ENCODE results near the gene C16orf92.

Gene C16orf92, protein sequence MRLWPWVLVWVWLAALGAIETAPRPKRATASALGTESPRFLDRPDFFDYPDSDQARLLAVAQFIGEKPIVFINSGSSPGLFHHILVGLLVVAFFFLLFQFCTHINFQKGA

GRCh38 chr16:30022887-30023286 lies at the start of gene C16orf92:
Gene C16orf92 (plus strand): TSS chr16:30023198. CDS start chr16:30023341, 143 bp downstream.
- no peak for DNase-seq

- peak; percentile 98 for DNase-seq
These were observed 49.4 kb upstream of the C16orf92 start, which contains the start of gene TAOK2 for GRCh38 chr16:29973384-29974246. Gene TAOK2 (plus strand): TSS chr16:29973868. CDS start chr16:29977773, 3,905 bp downstream.

DNA sequence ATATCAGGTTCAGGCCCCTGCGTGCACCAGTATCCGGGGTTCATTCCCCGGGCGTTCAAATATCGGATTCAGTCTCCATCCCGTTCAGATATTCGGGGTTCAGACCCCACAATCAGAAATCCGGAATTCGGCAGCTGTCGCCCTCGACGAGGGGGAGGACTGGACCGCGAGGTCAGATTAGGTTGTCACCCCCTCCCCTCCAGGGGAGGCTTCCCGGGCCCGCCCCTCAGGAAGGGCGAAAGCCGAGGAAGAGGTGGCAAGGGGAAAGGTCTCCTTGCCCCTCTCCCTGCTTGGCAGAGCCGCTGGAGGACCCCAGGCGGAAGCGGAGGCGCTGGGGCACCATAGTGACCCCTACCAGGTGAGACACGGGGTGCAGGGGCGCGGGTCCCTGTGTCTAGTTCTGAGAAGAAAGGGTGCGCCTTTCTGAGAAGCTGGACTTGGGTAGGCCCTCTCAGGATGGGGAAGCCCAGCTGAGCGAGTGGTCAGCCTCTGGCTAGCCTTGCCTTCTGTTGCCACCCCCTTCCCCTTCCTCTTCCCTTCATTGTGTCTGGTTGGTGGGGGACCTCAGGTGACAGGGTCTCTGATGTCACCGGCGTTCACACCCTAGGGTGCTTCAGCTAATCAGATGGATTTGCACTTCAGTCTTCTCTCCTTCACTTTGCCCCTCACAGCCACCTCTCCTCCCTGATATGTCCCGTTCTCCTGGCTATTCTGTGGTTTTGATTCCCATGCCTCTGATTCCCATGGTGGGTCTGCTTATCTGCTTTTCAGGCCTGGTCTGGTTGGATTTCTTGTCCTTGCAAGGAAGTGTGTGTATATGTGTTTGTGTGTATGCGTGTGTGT lies 48.5 kb upstream of the C16orf92 start:
- no peak for DNase-seq

DNA sequence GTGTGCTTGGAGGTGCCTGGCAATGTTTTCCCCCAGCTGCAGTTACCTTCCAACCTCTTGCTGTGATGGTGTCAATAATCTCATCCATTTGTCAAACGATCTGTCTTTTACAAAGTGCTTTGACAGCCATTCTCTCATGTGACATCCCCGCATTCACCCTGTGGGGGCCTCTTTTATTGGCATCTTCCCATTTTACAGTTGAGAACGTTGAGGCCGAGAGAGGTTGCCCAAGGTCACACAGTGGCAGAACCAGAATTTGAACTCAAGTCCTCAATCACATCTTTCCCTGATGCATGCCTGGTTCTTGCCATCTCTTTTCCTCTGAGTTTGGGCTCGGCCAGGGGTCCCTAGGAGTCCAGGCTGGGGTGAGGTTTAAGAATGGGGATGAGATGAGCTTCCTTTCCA lies 47.9 kb upstream of the C16orf92 start:
- no peak for DNase-seq

- no peak for DNase-seq
These were observed 47.0 kb upstream of the C16orf92 start for GRCh38 chr16:29975811-29976511.

- no peak for DNase-seq
These were observed 45.8 kb upstream of the C16orf92 start for GRCh38 chr16:29977063-29977825.

- DNase-seq, result no peak
These were observed 44.9 kb upstream of the C16orf92 start for GRCh38 chr16:29978081-29978480.

DNA sequence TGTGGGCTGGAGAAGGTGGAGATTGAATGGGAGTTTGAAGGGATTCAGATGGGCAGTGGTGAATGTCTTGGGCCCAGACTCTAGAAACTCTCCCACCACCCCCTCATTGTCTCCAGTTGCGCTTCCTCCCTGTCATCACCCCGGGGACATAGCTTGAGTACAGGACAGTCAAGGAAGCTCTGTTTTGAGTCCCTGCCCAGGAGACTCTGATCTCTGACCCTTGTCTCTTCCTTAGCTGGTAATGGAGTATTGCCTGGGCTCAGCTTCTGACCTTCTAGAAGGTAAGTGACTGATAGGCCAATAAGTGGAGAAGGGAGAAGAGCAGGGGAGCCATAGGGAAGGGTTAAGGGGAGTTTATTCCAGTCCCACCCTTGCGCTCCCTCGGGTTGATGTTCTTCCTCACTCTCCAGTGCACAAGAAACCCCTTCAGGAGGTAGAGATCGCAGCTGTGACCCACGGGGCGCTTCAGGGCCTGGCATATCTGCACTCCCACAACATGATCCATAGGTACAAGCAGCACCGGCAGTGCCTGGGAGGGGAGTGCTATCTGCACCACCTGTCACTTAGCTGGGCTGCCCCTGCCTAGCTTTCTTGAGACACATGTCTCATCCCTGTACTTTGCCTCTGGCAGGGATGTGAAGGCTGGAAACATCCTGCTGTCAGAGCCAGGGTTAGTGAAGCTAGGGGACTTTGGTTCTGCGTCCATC lies 44.3 kb upstream of the C16orf92 start:
- no peak for DNase-seq

DNA sequence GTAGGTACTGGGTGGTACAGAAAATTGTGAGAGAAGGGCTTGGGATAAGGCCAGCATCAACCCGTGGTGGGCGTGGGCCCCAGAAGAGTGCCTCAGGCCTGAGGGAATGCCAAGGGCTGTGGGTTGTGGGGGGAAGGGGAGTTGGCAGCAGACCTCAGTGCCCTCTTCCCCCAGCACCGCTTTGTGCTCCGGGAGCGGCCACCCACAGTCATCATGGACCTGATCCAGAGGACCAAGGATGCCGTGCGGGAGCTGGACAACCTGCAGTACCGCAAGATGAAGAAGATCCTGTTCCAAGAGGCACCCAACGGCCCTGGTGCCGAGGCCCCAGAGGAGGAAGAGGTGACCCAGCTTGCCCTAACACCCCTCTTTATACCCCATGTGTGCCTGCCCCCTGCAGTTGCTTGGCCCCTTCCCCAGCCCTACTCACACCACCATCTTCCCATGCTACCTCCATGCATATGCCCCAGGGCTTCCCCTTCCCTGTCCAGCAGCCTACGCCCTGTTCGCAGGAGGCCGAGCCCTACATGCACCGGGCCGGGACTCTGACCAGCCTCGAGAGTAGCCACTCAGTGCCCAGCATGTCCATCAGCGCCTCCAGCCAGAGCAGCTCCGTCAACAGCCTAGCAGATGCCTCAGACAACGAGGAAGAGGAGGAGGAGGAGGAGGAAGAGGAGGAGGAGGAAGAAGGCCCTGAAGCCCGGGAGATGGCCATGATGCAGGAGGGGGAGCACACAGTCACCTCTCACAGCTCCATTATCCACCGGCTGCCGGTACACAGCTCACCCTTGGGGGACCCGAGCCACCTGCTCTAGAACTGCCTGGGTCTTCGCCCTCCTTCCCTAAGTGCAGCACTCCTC lies 40.2 kb upstream of the C16orf92 start:
- DNase-seq, result no peak

DNA sequence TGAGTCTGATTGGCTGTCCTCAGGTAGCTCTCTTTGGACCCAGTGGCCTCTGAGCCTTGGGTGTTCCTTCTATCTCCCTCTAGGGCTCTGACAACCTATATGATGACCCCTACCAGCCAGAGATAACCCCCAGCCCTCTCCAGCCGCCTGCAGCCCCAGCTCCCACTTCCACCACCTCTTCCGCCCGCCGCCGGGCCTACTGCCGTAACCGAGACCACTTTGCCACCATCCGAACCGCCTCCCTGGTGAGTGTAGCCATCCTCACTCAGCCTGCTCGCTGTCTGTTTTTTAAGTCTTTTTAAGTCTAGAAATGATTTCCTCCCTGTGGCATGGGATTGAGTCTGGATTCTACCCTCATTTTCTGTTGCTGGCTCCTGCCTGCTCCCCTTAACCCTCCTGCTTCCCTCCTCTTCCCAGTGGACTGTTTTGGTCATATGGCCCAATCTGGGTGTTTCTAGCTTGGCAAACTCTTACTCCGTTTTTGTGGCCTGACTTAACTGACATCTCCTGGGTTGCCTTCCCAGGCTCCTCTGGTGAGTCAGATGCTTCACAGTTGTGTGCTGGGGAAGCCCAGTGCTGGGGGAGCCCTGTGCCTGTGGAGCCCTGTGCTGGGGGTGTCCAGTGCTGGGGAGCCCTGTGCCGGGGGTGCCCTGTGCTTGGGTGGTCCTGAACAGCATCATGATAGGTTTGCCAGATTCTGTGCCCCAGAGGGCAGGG lies 39.4 kb upstream of the C16orf92 start:
- no peak for DNase-seq

DNA sequence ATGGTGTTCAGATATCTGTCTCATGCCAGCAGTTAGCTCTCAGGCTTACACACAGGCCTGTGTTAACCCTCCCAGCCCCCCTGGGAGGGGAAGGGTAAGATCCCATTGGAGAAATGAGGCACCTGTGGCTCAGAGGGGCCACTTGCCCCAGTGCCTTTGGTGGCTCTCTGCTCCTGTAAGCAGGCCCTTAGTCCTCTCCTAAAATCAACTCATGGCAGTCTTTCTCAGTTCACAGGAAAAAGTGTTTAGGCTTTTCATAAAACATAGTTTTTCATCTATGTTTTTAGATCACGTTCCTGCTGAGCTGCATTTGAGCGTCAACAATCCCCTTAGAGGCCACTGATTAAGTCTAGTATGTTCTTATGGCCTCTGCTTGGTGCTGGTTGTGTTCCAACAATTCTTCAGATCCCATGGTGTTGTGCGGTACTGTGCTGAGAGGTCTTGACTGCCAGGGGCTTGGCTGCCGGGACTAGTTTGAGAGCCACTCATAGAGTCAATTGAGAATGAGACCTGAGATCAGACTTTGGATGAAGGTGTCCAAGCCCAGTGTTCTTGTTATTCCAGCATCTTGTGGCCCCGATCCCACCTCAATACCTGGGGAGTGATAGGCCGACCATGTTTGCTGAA lies 38.7 kb upstream of the C16orf92 start:
- DNase-seq, result no peak

GRCh38 chr16:29984764-29985147 lies 38.2 kb upstream of the C16orf92 start:
- no peak for DNase-seq

DNA sequence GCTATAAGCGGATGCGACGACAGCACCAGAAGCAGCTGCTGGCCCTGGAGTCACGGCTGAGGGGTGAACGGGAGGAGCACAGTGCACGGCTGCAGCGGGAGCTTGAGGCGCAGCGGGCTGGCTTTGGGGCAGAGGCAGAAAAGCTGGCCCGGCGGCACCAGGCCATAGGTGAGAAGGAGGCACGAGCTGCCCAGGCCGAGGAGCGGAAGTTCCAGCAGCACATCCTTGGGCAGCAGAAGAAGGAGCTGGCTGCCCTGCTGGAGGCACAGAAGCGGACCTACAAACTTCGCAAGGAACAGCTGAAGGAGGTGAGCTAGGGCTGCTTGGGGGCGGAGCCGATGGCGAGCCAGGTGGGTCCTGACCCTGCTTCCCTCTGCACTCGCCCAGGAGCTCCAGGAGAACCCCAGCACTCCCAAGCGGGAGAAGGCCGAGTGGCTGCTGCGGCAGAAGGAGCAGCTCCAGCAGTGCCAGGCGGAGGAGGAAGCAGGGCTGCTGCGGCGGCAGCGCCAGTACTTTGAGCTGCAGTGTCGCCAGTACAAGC lies 37.7 kb upstream of the C16orf92 start:
- no peak for DNase-seq

- DNase-seq, result no peak
These were observed 36.8 kb upstream of the C16orf92 start for GRCh38 chr16:29986231-29986630.

- no peak for DNase-seq
These were observed 36.1 kb upstream of the C16orf92 start for GRCh38 chr16:29986931-29987330.

- DNase-seq, result no peak
These were observed 35.5 kb upstream of the C16orf92 start for GRCh38 chr16:29987371-29988085.

GRCh38 chr16:29988346-29989075 lies 34.5 kb upstream of the C16orf92 start:
- DNase-seq, result no peak

All from NCI-H1092 treated with DMSO at 0.1 percent for 48 hours (cell line).